HG02798 (cell line): ENCODE results near the gene HTT-AS.

Experiments used
- ATAC-seq: cut with Tn5 transposase; IDR thresholded peaks from one replicate; pipeline ENCODE4 v1.9.1; 2021; ENCODE audit warnings: mild to moderate bottlenecking; ENCODE audit not compliant: unreplicated experiment, poor library complexity

Gene HTT-AS

DNA sequence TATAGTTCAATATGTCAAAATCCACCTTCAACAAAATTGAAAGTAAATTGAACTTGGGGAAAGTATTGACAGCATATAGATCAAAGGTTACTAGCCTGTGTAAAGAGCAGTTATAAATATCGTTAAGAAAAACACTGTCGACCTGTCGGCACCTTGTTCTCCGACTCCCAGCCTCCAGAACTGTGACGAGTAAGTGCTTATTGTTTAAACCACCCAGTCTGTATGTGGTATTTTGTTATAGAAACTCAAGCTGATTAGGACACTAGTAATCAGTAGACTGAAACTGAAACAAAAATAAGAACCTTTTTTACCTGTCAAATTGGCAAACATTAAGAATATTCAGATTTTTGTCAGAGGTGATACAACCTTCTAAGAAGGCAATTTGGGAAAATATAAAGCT lies 17.1 kb upstream of the HTT-AS start:
- no peak for ATAC-seq

DNA sequence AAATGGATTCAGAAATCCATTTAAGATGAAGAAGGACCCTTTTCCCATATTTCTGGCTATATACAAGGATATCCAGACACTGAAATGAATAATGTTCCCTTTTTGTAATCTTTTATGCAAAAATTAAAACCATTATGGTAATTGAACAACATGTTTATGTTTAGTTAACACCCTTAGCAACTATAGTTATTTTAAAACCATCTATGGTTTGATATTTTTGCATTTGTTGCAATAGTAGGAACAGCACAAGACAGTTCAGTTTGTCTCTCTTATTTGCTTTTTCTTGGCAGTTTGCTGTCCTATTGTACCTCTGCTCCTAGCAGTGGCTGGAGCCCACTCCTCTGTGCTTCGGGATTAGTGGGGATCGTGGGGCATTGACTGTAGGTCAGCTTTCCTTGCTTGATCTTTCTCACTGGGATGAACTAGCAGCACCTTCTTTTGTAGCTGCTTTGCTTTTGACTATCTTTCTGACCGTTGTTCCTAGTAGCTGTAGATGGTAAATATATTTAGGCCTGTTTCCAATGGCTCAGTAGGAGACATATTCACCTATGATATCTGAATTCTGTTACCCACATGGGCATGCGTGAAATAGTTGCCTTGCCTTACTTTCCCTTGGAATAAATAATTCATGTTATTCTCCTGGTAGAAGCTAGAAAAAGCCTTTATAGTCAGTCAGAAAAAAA lies 12.9 kb upstream of the HTT-AS start:
- no peak for ATAC-seq

DNA sequence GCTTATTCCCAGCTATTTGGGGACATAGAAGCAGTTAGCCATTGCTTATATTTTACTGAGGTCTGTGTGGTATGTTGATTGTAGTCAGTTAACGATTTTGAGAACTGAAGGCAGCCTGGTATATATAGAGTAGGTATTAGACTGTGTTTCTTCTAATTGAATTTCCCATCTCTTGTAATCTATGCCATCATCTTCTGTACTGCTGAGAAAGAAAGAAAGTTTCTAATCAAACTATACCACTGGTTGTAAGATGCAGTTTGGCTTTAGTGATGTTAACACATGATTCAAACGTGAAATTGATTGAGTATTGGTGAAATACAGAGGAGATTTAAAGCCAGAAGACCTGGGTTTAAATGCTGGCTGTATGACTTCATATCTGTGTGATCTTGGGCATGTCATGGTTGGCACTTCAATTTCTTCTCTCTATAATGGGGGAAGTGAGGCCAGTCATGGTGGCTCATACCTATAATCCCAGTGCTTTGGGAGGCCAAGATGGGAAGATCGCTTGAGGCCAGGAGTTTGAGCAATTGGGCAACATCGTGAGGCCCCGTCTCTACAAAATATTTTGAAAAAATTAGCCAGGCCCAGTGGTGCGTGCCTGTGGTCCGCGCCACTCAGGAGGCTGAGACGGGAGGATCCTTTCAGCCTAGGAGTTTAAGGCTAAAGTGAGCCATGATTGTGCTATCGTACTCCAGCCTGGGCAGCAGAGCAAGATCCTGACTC lies 11.8 kb upstream of the HTT-AS start:
- ATAC-seq, result no peak

DNA sequence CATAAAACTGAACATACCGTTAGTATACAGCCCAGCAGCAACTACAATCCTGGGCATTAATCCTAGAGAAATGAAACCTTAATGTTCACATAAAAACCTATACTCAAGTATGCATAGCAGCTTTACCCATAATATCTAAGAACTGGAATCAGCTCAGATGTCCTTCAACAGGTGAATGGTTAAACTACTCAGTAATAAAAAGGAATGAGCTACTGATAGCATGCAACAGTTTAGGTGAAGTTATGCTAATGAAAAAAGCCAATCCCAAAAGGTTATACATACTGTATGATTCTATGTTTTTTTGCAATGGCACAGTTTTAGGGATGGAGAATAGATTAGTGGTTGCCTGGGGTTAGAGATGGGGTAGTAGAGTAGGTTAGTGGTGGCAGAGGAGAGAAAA lies 9.4 kb upstream of the HTT-AS start:
- ATAC-seq, result no peak

DNA sequence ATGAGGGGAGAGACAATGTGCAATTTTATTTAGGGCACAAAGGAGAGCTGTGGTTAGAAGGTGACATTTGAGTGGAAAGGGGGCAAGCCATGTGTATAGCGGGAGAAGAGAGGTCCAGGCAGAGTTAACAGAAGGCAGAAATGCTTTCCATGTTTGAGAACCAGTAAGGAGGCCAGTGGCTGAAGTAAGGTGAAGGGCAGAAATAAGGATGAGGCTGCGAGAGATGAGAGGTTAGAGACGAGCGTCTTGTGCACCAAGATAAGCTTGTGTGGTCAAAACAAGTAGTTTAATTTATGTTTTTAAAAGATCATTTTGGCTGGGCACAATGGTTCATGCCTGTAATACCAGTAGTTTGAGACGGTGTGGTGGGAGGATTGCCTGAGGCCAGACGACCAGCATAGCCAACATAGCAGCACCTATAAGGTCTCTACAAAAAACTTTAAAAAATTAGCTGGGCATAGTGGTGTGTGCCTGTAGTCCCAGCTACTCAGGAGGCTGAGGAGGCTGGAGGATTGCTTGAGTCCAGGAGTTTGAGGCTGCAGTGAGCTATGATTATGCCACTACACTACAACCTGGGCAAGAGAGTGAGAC lies 8.7 kb upstream of the HTT-AS start:
- ATAC-seq, result no peak

DNA sequence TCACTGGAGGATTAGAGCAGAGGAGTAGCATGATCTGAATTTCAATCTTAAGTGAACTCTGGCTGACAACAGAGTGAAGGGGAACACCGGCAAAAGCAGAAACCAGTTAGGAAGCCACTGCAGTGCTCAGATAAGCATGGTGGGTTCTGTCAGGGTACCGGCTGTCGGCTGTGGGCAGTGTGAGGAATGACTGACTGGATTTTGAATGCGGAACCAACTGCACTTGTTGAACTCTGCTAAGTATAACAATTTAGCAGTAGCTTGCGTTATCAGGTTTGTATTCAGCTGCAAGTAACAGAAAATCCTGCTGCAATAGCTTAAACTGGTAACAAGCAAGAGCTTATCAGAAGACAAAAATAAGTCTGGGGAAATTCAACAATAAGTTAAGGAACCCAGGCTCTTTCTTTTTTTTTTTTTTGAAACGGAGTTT lies 5.4 kb upstream of the HTT-AS start:
- ATAC-seq, result peak; percentile 28

DNA sequence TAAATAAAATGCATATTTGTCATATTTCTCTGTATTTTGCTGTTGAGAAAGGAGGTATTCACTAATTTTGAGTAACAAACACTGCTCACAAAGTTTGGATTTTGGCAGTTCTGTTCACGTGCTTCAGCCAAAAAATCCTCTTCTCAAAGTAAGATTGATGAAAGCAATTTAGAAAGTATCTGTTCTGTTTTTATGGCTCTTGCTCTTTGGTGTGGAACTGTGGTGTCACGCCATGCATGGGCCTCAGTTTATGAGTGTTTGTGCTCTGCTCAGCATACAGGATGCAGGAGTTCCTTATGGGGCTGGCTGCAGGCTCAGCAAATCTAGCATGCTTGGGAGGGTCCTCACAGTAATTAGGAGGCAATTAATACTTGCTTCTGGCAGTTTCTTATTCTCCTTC lies 3.5 kb upstream of the HTT-AS start:
- peak; percentile 19 for ATAC-seq

DNA sequence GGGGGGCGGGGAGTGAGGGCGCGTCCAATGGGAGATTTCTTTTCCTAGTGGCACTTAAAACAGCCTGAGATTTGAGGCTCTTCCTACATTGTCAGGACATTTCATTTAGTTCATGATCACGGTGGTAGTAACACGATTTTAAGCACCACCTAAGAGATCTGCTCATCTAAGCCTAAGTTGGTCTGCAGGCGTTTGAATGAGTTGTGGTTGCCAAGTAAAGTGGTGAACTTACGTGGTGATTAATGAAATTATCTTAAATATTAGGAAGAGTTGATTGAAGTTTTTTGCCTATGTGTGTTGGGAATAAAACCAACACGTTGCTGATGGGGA lies 1.3 kb upstream of the HTT-AS start:
- ATAC-seq, result no peak

DNA sequence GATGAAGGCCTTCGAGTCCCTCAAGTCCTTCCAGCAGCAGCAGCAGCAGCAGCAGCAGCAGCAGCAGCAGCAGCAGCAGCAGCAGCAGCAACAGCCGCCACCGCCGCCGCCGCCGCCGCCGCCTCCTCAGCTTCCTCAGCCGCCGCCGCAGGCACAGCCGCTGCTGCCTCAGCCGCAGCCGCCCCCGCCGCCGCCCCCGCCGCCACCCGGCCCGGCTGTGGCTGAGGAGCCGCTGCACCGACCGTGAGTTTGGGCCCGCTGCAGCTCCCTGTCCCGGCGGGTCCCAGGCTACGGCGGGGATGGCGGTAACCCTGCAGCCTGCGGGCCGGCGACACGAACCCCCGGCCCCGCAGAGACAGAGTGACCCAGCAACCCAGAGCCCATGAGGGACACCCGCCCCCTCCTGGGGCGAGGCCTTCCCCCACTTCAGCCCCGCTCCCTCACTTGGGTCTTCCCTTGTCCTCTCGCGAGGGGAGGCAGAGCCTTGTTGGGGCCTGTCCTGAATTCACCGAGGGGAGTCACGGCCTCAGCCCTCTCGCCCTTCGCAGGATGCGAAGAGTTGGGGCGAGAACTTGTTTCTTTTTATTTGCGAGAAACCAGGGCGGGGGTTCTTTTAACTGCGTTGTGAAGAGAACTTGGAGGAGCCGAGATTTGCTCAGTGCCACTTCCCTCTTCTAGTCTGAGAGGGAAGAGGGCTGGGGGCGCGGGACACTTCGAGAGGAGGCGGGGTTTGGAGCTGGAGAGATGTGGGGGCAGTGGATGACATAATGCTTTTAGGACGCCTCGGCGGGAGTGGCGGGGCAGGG lies 711 bp upstream of the HTT-AS start:
- no peak for ATAC-seq

DNA sequence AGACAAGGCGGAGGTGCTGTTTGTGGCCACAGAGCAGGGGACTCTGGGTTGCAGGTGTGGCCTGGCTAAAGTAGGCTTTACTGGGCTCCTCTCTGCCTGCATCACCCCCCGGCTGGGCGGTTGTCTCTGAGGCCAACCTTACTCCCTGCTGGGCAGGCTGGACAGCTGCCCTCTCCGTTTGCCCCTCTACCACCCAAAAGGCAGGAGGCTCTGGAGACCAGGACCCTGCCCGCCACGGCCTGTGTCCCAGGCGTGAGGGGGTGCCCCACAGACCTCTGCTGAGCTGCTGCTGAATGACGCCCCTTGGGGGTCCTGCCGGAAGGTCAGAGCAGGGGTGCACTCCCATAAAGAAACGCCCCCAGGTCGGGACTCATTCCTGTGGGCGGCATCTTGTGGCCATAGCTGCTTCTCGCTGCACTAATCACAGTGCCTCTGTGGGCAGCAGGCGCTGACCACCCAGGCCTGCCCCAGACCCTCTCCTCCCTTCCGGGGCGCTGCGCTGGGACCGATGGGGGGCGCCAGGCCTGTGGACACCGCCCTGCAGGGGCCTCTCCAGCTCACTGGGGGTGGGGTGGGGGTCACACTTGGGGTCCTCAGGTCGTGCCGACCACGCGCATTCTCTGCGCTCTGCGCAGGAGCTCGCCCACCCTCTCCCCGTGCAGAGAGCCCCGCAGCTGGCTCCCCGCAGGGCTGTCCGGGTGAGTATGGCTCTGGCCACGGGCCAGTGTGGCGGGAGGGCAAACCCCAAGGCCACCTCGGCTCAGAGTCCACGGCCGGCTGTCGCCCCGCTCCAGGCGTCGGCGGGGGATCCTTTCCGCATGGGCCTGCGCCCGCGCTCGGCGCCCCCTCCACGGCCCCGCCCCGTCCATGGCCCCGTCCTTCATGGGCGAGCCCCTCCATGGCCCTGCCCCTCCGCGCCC lies 920 bp downstream of the HTT-AS start:
- peak; percentile 29 for ATAC-seq

DNA sequence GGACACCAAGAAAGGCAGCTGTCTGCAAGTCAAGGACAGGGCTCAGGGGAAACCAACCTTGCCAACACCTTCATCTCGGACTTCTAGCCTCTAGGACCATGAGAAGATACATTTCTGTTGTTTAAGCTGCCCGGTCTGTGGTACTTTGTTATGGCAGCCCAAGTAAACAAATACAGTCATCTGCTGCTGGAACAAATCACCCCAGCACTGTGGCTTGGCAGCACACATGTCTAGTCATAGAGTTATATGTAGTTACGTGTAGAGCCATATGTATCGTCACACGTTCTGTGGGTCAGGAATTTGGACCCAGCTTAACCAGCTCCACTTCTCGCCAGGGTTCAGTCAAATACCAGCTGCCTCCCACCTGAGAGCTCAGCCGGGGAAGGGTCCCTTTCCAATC lies 2.5 kb downstream of the HTT-AS start:
- no peak for ATAC-seq

DNA sequence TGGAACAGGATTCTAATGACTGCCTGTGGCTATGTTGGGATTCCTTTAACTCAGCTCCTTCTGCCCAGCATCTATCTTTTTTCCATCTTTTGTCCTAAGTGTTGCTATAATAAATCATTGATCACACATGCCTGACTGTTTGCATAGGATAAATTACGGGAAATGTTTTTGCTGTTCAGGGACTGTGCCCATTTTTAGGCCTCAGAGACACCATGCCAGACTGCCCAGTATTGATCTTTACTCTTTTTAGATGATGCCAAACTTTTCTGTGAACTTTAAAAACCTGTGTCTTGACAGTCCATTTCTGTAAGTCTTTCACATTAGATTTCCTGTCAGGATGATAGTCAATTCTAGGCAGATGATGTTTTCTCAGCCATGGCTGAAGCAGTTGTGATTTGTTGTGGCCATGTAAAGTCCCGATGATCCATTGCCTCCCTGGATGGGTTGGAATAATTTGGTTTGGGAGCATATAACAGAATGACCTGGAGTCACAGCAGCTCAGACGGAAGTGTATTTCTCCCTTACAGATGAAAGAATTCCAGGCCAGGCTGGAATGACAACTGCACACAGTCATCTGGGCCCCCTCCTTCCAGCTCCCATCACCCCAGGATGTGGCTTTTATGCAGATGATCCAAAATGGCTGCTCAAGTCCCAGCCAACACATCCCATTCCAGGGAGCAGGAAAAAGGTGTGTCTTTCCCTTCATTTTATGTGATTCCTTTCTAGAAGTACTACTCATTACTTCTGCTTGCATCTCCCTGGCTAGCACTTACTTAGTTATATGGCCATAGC lies 3.4 kb downstream of the HTT-AS start:
- ATAC-seq, result no peak

DNA sequence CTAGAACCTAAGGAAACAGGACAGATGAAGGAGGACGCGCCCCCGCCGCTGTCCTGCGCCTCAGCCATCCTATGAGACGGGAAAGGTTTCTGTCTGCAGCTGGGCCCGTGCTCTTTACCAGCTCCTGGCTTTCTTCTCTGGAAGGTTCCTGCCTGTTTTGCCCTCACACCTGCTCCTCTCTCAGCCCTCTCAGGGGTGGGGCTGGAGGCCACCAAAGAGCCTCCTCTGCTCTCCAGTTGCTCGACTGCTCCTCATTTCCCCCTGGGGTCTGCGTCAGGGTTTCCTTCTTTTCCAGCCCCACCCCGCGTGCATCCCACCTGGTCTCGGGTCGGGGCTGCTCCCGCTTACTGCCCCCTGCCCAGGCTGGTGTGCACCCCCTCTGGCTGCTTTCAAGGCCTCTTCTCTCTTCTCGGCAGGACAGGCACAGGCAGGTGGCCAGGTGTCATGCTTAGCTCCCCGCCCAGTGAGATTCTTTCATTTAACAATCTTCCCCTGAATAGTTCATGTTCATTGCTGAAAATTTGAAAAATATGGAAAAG lies 4.6 kb downstream of the HTT-AS start:
- ATAC-seq, result no peak

DNA sequence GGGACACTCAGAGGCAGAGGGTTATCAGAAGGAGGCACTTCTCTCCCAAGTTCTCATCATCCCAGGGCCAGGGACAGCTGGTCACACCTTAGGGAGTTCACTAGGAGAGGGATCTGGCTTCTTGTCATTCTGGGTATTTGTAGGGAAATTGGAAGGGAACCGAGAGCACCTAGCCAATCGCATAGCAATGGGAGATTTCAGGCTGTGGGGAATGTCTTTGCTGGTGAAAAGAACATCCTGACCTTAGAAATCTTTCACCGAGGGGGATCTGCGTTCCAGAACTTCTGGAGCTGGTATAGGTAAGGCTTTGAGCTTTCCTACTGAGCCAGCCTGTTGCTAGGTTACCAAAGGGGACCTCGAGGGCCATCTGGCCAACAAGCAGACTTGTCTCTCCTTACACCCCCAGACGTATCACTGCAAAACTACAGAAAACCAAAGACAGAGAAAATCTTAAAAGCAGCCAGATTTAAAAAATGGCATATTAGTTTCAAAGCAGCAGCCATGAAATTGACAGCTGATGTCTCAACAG lies 6.8 kb downstream of the HTT-AS start:
- ATAC-seq, result no peak

DNA sequence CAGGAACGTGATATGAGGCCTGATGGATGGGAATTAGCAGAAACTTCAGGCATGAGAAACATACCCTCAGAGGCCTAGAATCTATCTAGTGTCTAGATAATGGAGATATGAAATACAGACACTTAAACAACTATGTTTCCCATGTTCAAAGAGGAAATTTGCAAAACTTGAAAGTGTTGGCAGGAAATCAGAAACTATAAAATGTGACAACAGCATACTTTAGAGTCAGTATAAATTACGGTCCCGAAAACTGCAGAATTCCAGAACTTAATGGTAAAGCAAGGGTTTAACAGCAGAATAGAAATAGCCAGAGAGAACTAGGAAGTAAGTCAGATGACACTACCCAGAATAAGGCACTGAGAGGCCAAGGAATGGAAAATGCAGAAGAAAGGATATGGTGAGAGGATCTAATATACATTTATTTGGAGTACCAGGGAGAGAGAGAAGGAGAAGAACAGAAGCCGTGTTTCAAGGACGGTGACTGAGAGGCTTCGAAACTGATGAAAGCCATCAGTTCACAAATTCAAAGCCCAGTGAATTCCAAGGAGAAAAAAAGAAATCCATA lies 7.4 kb downstream of the HTT-AS start:
- ATAC-seq, result no peak

DNA sequence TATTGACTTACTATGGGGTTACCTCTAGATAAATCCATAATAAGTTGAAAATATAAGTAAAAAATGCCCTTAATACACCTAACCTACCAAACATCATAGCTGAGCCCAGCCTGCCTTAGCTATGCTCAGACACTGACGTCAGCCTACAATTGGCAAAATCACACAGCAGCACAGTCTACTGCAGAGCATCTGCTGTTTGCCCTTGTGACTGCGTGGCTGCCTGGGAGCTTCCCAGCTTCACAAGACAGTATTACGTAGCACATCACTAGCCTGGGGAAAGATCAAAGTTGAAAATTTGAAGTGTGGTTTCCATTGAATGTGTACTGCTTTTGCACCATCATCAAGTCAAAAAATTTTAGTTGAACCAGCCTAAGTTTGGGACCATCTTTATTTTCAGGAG lies 8.8 kb downstream of the HTT-AS start:
- no peak for ATAC-seq

DNA sequence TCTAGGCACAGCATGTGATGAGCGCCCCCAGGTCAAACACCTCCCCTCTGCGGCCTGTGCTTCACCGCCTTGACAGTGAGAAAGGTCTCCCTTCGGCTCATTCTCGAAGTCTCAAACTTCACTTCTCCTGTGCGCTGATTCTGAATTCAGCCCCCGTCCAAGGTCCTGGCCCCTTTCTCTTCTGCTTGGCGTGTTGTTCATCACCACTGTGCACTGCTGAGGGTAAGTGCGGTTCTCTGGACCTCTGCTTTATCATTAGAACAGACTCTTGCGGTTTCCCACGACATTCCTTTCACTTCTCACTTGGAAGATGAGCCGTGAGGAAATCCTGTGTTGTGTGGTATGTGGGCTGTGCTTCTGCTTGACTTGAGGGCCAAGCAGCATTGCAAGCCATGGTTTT lies 11.9 kb downstream of the HTT-AS start:
- no peak for ATAC-seq

DNA sequence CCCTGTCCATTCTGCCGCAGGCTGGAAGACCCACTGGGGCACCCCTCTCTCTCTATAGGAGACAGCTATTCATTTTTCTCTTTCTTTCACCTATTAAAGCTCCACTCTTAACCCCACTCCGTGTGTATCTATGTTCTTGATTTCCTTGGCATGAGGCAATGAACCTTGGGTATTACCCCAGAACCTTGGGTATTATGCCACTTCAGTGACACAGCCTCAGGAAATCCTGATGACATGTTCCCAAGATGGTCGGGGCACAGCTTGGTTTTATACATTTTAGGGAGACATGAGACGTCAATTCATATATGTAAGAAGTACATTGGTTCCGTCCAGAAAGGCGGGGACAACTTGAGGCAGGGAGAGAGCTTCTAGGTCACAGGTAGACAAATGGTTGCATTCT lies 13.4 kb downstream of the HTT-AS start:
- no peak for ATAC-seq
